NT2/D1 (cell line): ENCODE results near the gene TOX2.

ENCODE experiments used
- DNase-seq: peaks from one replicate; pipeline ENCODE4 v3.0.0-alpha.2; 2011; ENCODE audit warnings: low read depth, low spot score
- H3K27me3 ChIP-seq: 2 replicates; pipeline ENCODE4 v1.6.0; 2011; ENCODE audit warnings: mild to moderate bottlenecking; ENCODE audit not compliant: insufficient read length, insufficient read depth
- H3K36me3 ChIP-seq: 2 replicates; pipeline ENCODE4 v1.6.1; 2011; ENCODE audit warnings: mild to moderate bottlenecking, low read length, mixed read lengths; ENCODE audit not compliant: insufficient read depth, insufficient read length
- H3K4me1 ChIP-seq: 2 replicates; pipeline ENCODE4 v1.5.1; 2011; ENCODE audit not compliant: insufficient read depth, insufficient read length
- H3K4me3 ChIP-seq: 2 replicates; pipeline ENCODE4 v1.5.1; 2011; ENCODE audit warnings: low read depth; ENCODE audit not compliant: insufficient read length
- H3K9ac ChIP-seq: 2 replicates; pipeline ENCODE4 v1.6.0; 2011; ENCODE audit warnings: low read depth; ENCODE audit not compliant: insufficient read length
- H3K9me3 ChIP-seq: 2 replicates; pipeline ENCODE4 v1.5.1; 2011; ENCODE audit warnings: mild to moderate bottlenecking, low read length; ENCODE audit not compliant: insufficient read depth
- SUZ12 ChIP-seq: IDR thresholded peaks from 2 replicates; pipeline ENCODE4 v1.6.1; 2011; ENCODE audit not compliant: insufficient read length, insufficient read depth; ENCODE audit errors: extremely low read depth
- YY1 ChIP-seq: IDR thresholded peaks from 2 replicates; pipeline ENCODE4 v1.6.1; 2011; ENCODE audit not compliant: insufficient read length, insufficient read depth
- ZNF274 ChIP-seq: IDR thresholded peaks from 2 replicates; pipeline ENCODE4 v1.6.1; 2011; ENCODE audit warnings: mild to moderate bottlenecking, low read depth, low read length

Gene TOX2

GRCh38 chr20:43940518-43941225 is 26.0 kb downstream of the TOX2 start:
- TF ChIP-seq YY1 = no peak
- no peak for TF ChIP-seq ZNF274
- TF ChIP-seq SUZ12 = no peak
- no peaks in the 10 kb centered on the region for H3K4me1 ChIP-seq
- DNase-seq = no peak

GRCh38 chr20:43941476-43942200 is 27.0 kb downstream of the TOX2 start:
- no peak overlapping the region for H3K9ac ChIP-seq
- H3K36me3 ChIP-seq = no peaks in the 10 kb centered on the region
- DNase-seq = no peak
- TF ChIP-seq YY1 (no peak), ZNF274 (no peak), SUZ12 (no peak)
- H3K4me1 ChIP-seq = peaks cover under 1% of the 10 kb centered on the region
- H3K9me3 ChIP-seq = no peaks in the 10 kb centered on the region
- no peak overlapping the region for H3K4me3 ChIP-seq
- no peaks in the 10 kb centered on the region for H3K27me3 ChIP-seq

More at GRCh38 chr20:43940518-43941225, 26.0 kb downstream of the TOX2 start:
- Histone ChIP-seq H3K9ac (no peak overlapping the region), H3K36me3 (no peaks in the 10 kb centered on the region), H3K9me3 (no peaks in the 10 kb centered on the region), H3K4me3 (no peak overlapping the region), H3K27me3 (no peaks in the 10 kb centered on the region)

GRCh38 chr20:43942201-43942590 is 27.5 kb downstream of the TOX2 start:
- H3K9me3 ChIP-seq = no peaks in the 10 kb centered on the region
- no peak for DNase-seq
- H3K9ac ChIP-seq = no peak overlapping the region
- H3K27me3 ChIP-seq = no peaks in the 10 kb centered on the region
- no peak overlapping the region for H3K4me3 ChIP-seq
- H3K36me3 ChIP-seq = no peaks in the 10 kb centered on the region
- no peak for TF ChIP-seq YY1
- no peak for TF ChIP-seq SUZ12
- H3K4me1 ChIP-seq = peaks cover 3% of the 10 kb centered on the region

GRCh38 chr20:43942667-43943285 is 28.1 kb downstream of the TOX2 start:
- no peaks in the 10 kb centered on the region for H3K27me3 ChIP-seq
- no peaks in the 10 kb centered on the region for H3K36me3 ChIP-seq
- no peak overlapping the region for H3K4me3 ChIP-seq
- no peaks in the 10 kb centered on the region for H3K9me3 ChIP-seq
- no peak overlapping the region for H3K9ac ChIP-seq
- no peak for DNase-seq
- no peak for TF ChIP-seq SUZ12
- H3K4me1 ChIP-seq = peaks cover 3% of the 10 kb centered on the region

GRCh38 chr20:43943725-43944124 is 29.1 kb downstream of the TOX2 start:
- Histone ChIP-seq H3K9ac (no peak overlapping the region), H3K9me3 (no peaks in the 10 kb centered on the region), H3K27me3 (no peaks in the 10 kb centered on the region), H3K4me1 (peaks cover 3% of the 10 kb centered on the region), H3K36me3 (no peaks in the 10 kb centered on the region), H3K4me3 (no peak overlapping the region)
- DNase-seq = no peak
- TF ChIP-seq YY1 = no peak
- no peak for TF ChIP-seq ZNF274
- no peak for TF ChIP-seq SUZ12

GRCh38 chr20:43944653-43945235 is 30.1 kb downstream of the TOX2 start:
- TF ChIP-seq ZNF274 = no peak
- Histone ChIP-seq H3K36me3 (no peaks in the 10 kb centered on the region), H3K4me1 (peaks cover 8% of the 10 kb centered on the region), H3K9ac (no peak overlapping the region), H3K9me3 (no peaks in the 10 kb centered on the region), H3K27me3 (no peaks in the 10 kb centered on the region), H3K4me3 (no peak overlapping the region)
- DNase-seq = no peak

- Histone ChIP-seq H3K9ac (no peak overlapping the region), H3K27me3 (no peaks in the 10 kb centered on the region), H3K4me1 (peaks cover 12% of the 10 kb centered on the region), H3K9me3 (no peaks in the 10 kb centered on the region), H3K4me3 (no peak overlapping the region), H3K36me3 (no peaks in the 10 kb centered on the region)
- no peak for DNase-seq
- no peak for TF ChIP-seq YY1
- TF ChIP-seq SUZ12 = no peak
- TF ChIP-seq ZNF274 = no peak
Observed at GRCh38 chr20:43945391-43946205, 30.9 kb downstream of the TOX2 start.
